ENCODE measurements around the gene POFUT2.

The POFUT2 gene, protein sequence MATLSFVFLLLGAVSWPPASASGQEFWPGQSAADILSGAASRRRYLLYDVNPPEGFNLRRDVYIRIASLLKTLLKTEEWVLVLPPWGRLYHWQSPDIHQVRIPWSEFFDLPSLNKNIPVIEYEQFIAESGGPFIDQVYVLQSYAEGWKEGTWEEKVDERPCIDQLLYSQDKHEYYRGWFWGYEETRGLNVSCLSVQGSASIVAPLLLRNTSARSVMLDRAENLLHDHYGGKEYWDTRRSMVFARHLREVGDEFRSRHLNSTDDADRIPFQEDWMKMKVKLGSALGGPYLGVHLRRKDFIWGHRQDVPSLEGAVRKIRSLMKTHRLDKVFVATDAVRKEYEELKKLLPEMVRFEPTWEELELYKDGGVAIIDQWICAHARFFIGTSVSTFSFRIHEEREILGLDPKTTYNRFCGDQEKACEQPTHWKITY

DNA sequence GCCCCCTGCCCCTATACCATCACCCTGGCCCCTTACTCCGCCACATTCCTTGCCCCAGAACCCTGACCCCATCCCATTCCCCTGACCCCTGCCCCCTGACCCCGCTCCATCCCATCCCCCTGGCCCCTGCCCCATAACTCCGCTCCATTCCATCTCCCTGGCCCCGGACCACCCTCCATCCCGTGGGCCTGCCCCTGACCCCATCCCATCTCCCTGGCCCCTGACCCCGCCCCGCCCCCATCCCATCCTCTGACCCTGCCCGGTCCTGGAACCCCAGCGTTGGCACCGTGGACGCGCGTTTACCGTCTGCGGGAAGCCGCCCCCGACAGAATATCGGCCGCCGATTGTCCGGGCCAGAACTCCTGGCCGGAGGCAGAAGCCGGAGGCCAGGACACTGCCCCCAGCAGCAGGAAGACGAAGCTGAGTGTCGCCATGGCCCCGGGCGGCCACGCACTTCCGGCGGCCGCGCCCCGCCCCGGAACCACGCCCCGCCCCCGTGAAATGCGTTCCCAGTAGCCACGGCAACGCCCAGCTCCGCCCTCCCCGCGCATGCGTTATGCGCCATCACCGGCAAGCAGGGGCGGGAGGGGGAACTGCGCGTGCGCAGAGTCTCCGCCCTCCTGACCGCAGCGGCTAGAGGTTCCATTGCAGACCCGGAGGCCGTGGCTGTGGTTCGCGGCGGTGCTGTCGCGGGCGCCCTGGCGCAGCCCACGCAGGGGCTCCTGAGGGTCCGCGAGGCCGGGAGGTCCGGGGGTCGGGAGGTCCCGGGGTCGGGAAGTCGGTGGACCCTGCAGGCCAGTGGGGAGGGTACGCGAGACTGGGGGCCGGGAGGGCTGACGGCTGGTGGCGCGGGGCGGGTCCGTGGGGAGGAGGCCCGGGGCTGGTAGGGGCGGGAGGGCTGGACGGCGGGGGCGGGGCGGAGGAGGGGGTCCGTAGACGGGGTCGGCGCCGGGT, at the start of gene POFUT2:
Gene POFUT2, minus strand, starts transcription at position 458 of the 954 bp plus-strand sequence. Its CDS starts 24 bp downstream, at position 434.
- Histone ChIP-seq H3K27me3 (ENCODE audit: insufficient read depth, low read length) (no peaks in the 10 kb centered on the region), H3K36me3 (ENCODE audit: insufficient read depth, low read length) (peaks cover 9% of the 10 kb centered on the region; the same call in 1 of the 2 replicates)
- TF ChIP-seq, protein P1, sequence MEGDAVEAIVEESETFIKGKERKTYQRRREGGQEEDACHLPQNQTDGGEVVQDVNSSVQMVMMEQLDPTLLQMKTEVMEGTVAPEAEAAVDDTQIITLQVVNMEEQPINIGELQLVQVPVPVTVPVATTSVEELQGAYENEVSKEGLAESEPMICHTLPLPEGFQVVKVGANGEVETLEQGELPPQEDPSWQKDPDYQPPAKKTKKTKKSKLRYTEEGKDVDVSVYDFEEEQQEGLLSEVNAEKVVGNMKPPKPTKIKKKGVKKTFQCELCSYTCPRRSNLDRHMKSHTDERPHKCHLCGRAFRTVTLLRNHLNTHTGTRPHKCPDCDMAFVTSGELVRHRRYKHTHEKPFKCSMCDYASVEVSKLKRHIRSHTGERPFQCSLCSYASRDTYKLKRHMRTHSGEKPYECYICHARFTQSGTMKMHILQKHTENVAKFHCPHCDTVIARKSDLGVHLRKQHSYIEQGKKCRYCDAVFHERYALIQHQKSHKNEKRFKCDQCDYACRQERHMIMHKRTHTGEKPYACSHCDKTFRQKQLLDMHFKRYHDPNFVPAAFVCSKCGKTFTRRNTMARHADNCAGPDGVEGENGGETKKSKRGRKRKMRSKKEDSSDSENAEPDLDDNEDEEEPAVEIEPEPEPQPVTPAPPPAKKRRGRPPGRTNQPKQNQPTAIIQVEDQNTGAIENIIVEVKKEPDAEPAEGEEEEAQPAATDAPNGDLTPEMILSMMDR (IDR thresholded peaks at IDR 0.05; ENCODE audit: low read length): no peak
- no peak for TF ChIP-seq EZH2 (IDR thresholded peaks at IDR 0.05; ENCODE audit: borderline replicate concordance, low read length)

DNA sequence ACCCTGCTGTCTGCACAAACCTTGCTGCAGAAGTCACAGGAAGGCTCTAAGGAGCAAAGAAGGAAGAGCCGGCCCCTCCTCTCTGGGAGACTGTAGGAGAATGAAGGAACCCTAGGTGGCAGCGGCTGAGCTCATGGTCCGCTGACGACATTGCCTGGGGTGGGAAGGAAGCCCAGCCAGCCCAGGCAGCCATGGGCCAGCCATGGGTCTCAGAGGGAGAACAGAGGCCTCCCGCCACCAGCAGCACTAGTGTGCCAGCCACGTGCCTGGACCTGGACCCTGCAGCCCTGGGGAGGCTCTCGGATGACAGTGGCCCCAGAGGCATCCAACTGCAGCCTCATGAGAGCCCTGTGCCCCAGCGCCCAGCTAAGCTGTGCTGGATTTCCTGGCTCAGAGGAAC, 49.2 kb upstream of the POFUT2 start:
- H3K9me2 ChIP-seq (ENCODE audit: low read depth, low read length): no peaks in the 10 kb centered on the region
- H3K27me3 ChIP-seq (ENCODE audit: insufficient read depth, low read length): no peaks in the 10 kb centered on the region
- no peaks in the 10 kb centered on the region for H3F3A ChIP-seq (ENCODE audit: insufficient read depth, low read length)
- H3K4me3 ChIP-seq (ENCODE audit: low read depth, low read length, poor library complexity, severe bottlenecking): no peak overlapping the region
- TF ChIP-seq, protein P1 (IDR thresholded peaks at IDR 0.05; ENCODE audit: low read length): no peak
- TF ChIP-seq EZH2 (IDR thresholded peaks at IDR 0.05; ENCODE audit: borderline replicate concordance, low read length): no peak
- no peaks in the 10 kb centered on the region for H3K36me3 ChIP-seq (ENCODE audit: insufficient read depth, low read length)
- no peaks in the 10 kb centered on the region for H3K4me1 ChIP-seq (ENCODE audit: insufficient read depth, low read length, severe bottlenecking)
- H3K27ac ChIP-seq (ENCODE audit: low read depth, low read length, poor library complexity, severe bottlenecking): no peak overlapping the region
- H4K20me1 ChIP-seq (ENCODE audit: insufficient read depth, low read length): no peaks in the 10 kb centered on the region
- no peaks in the 10 kb centered on the region for H3K79me2 ChIP-seq (ENCODE audit: insufficient read depth, low read length)
- no peak overlapping the region for H2AFZ ChIP-seq (ENCODE audit: low read length)
- no peaks in the 10 kb centered on the region for H3K9me3 ChIP-seq (ENCODE audit: low read length)
- H3K4me2 ChIP-seq (ENCODE audit: low read length): no peak overlapping the region
- no peak overlapping the region for H3K9ac ChIP-seq (ENCODE audit: low read length)

More for the DNA sequence above, at the start of gene POFUT2:
- Histone ChIP-seq H3K4me3 (ENCODE audit: low read depth, low read length, poor library complexity, severe bottlenecking) (peak within 1 kb of the TSS; percentile 90), H3K9me2 (ENCODE audit: low read depth, low read length) (no peaks in the 10 kb centered on the region), H3K27ac (ENCODE audit: low read depth, low read length, poor library complexity, severe bottlenecking) (no peak within 1 kb of the TSS), H2AFZ (ENCODE audit: low read length) (no peak within 1 kb of the TSS), H3K79me2 (ENCODE audit: insufficient read depth, low read length) (no peaks in the 10 kb centered on the region), H4K20me1 (ENCODE audit: insufficient read depth, low read length) (no peaks in the 10 kb centered on the region), H3K4me2 (ENCODE audit: low read length) (peak within 1 kb of the TSS; percentile 59), H3K9me3 (ENCODE audit: low read length) (no peaks in the 10 kb centered on the region), H3K4me1 (ENCODE audit: insufficient read depth, low read length, severe bottlenecking) (peaks cover 6% of the 10 kb centered on the region), H3K9ac (ENCODE audit: low read length) (peak within 1 kb of the TSS; percentile 58), H3F3A (ENCODE audit: insufficient read depth, low read length) (no peaks in the 10 kb centered on the region)

DNA sequence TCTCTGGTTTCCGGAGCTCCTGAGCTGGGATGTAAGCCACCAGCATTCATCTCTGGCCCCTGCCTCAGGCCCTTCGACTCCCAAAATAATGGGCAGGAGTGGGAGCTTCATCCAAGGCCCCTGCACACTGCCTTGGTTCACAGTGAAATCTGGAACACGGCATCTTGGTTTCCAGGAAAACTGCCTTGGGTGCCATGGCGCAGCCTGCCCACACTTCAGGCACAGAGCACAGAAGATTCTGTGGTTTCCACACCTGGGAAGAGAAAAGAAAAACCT, 48.8 kb upstream of the POFUT2 start:
- no peaks in the 10 kb centered on the region for H3K36me3 ChIP-seq (ENCODE audit: insufficient read depth, low read length)
- no peaks in the 10 kb centered on the region for H3F3A ChIP-seq (ENCODE audit: insufficient read depth, low read length)
- no peak overlapping the region for H3K27ac ChIP-seq (ENCODE audit: low read depth, low read length, poor library complexity, severe bottlenecking)
- H3K9me2 ChIP-seq (ENCODE audit: low read depth, low read length): no peaks in the 10 kb centered on the region
- no peaks in the 10 kb centered on the region for H3K27me3 ChIP-seq (ENCODE audit: insufficient read depth, low read length)
- H3K9ac ChIP-seq (ENCODE audit: low read length): no peak overlapping the region
- no peaks in the 10 kb centered on the region for H4K20me1 ChIP-seq (ENCODE audit: insufficient read depth, low read length)
- no peaks in the 10 kb centered on the region for H3K79me2 ChIP-seq (ENCODE audit: insufficient read depth, low read length)
- no peaks in the 10 kb centered on the region for H3K4me1 ChIP-seq (ENCODE audit: insufficient read depth, low read length, severe bottlenecking)
- TF ChIP-seq EZH2 (IDR thresholded peaks at IDR 0.05; ENCODE audit: borderline replicate concordance, low read length): no peak
- TF ChIP-seq, protein P1 (IDR thresholded peaks at IDR 0.05; ENCODE audit: low read length): no peak
- no peak overlapping the region for H3K4me3 ChIP-seq (ENCODE audit: low read depth, low read length, poor library complexity, severe bottlenecking)
- H3K9me3 ChIP-seq (ENCODE audit: low read length): no peaks in the 10 kb centered on the region
- H2AFZ ChIP-seq (ENCODE audit: low read length): no peak overlapping the region
- no peak overlapping the region for H3K4me2 ChIP-seq (ENCODE audit: low read length)

All from OCI-LY1 (cell line).